SIG-M5 treated with dmso at 0.1 percent for 504 hours (cell line): Measurements from ENCODE around the gene ADPRHL1.

Source experiments
- DNase-seq: peaks from one replicate; lab custom pipeline; 2025; ENCODE audit not compliant: unreplicated experiment; lab: John Stamatoyannopoulos, UW

Gene ADPRHL1

GRCh38 chr13:113417836-113418721 lies 35.2 kb downstream of the ADPRHL1 start:
- no peak for DNase-seq

- DNase-seq: no peak
Measured at GRCh38 chr13:113417008-113417751, 36.1 kb downstream of the ADPRHL1 start.

- DNase-seq: no peak
Measured at GRCh38 chr13:113415825-113416224, 37.5 kb downstream of the ADPRHL1 start.

- no peak for DNase-seq
Measured at GRCh38 chr13:113415032-113415431, 38.3 kb downstream of the ADPRHL1 start.

- no peak for DNase-seq
Measured at GRCh38 chr13:113414335-113414734, 39.0 kb downstream of the ADPRHL1 start.

- DNase-seq: no peak
Measured at GRCh38 chr13:113413898-113414282, 39.4 kb downstream of the ADPRHL1 start.

- DNase-seq: no peak
Measured at GRCh38 chr13:113413178-113413897, 40.0 kb downstream of the ADPRHL1 start.

GRCh38 chr13:113412440-113412839 lies 40.8 kb downstream of the ADPRHL1 start:
- no peak for DNase-seq

- no peak for DNase-seq
Measured at GRCh38 chr13:113411216-113412023, 41.9 kb downstream of the ADPRHL1 start.

GRCh38 chr13:113410472-113411201 lies 42.7 kb downstream of the ADPRHL1 start:
- no peak for DNase-seq

- no peak for DNase-seq
Measured at GRCh38 chr13:113408562-113408961, 44.7 kb downstream of the ADPRHL1 start.

- no peak for DNase-seq
Measured at GRCh38 chr13:113407531-113408393, 45.5 kb downstream of the ADPRHL1 start.

- DNase-seq: no peak
Measured at GRCh38 chr13:113407103-113407530, 46.2 kb downstream of the ADPRHL1 start.

GRCh38 chr13:113406321-113407102 lies 46.8 kb downstream of the ADPRHL1 start:
- DNase-seq: no peak

GRCh38 chr13:113405481-113406300 lies 47.6 kb downstream of the ADPRHL1 start:
- no peak for DNase-seq

- no peak for DNase-seq
Measured at GRCh38 chr13:113404723-113405471, 48.4 kb downstream of the ADPRHL1 start.

GRCh38 chr13:113404366-113404722 lies 48.9 kb downstream of the ADPRHL1 start:
- no peak for DNase-seq
